Activated T-cell treated with anti-CD3 and anti-CD28 coated beads for 1 hour (primary cell): ENCODE results near the gene PRELID2.
"Not testable (repeated sequence)": the region's sequence is repeated elsewhere in the genome, so short reads cannot be mapped to it uniquely, and the experiment has no call there.

ENCODE experiments used
- DNase-seq: peaks from one replicate; pipeline ENCODE4 v3.0.0-alpha.2; 2020; ENCODE audit warnings: low read depth

PRELID2 gene

DNA sequence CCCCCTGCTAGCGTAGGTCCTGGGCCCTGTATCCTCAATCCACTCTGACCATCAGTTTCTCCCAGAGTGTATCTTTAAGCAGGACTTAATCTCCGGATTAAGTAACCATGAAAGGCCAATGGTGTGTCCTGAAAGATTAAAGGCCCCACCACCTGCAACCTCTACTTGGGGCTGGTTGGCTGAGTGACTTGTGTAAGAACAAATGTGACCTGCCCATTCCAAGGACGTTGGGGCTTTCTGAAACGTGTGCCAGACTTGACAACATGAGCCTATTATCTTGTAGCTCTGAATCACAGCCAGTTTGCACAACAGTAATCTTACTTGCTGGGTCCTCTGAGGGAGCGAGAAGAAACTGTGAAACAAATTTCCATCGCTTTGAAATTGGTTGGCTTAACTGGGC lies 3.1 kb upstream of the PRELID2 start:
- no peak for DNase-seq

DNA sequence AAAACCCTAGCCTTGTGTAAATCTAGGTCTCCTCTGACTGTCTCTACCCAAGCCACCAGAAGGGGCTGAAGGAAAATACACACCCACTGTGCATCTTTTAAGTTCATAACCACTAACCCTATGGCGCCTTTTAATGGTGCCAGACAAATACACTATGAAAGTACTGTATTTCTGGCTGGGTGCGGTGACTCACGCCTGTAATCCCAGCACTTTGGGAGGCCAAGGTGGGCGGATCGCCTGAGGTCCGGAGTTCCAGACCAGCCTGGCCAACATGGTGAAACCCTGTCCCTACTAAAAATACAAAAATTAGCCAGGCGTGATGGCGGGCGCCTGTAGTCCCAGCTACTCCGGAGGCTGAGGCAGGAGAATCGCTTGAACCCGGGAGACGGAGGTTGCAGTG lies 1.1 kb upstream of the PRELID2 start:
- DNase-seq: not testable (repeated sequence)

DNA sequence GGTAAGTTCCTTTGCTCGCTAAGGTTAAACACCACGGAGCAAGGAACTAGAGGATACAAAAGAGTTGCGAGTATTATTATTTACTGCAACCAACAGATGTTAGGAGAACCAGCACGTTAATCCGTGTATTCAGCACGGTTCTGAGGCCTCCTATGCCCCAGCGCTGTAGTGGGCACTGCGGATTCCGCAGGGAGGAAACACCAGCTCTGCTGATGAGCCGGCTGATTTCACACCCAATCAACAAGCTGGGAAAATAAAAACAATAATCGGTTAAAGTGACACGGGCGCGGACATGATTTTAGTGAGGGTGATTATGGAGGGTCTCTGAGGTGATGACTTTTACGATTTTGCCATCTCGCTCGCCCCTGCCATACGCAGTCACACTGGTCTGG lies 702 bp upstream of the PRELID2 start:
- DNase-seq: no peak

DNA sequence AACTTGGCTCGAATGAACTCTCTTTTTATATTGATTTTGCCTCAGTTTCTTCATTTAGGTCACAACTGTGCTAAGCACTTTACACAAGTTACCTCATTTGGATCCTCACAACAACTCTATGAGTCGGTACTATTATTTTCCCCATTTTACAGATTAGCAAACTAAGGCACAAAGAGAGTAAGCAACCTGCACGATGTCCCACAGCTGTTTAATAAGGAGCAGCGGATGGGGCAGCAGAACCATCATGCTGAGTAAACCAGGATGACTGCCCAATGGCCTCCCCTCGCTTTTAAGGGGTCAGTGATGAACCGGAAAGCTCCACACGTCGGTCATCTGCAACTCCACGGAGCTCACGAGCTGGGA lies 607 bp downstream of the PRELID2 start:
- DNase-seq: no peak

DNA sequence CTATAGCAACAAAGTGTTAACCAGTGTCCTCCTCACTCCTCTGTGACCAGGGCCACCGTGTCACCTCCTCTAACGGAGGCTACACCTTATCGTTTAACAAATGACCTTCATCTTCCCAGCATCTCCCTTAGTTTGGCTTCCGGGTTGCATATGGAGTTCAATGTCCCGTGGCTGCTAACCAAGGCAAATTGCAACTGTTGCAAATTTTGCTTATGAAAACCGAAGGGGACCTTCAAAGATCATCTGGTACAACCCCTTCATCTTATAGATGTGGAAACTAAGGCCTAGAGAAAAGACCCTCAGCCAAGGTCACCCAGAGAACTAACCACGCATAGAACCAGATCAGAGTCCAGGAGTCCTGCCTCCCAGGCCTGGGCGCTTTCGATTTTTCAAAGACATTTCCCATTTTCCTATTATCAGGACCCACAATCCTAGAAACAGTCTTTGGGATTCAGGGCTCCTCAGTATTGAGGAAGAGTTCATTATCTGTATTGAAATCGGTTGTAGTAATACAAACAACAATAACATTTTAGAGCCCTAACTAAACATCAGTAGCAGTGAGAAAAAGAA lies 1.4 kb downstream of the PRELID2 start:
- DNase-seq: no peak

DNA sequence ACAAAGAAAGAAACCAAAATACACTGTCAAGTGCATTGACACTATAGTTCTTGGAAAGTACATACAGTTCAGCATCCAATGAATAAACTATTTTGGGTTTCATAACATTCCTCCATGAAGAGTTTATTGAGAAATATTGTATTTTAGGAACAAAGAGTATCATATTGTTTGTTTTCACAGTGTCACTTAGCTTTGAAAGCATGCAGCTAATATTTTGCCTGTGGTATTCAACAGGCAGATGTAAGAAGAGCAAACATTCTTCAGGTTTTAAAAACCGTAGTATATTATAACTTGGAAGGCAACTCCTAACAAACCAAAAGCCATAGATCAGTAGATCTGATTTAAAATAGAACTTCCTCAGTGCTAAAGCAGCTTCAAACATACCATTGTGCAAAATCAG lies 4.5 kb downstream of the PRELID2 start:
- DNase-seq: no peak

DNA sequence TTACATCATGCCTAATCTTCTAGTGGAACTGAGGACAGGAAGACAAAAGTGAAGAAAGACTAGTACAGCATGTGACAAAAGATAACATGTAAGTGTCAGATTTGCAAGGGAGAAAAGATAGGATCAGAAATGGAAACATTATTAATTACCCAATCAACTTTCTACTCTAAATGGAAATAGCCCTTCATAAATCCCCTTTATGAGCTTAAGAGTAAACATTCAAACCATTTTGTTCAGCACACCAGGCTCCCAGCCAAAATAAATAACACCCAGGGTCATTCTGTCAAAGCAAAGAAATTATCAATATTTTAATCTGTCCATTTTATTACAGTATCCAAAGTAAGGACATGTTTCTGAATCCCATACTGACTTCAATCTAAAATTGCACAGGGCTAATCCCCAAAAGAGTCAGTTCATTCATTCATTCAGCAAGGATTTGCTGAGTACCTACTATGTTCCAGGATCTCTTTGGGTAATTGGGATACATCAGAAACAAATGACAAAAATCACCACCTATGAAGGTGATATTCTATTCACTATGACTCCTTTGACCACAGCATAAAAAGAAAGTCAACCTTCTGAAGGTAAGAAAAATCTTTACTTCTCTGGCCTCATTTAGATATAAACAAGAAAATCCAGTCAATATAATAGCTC lies 5.3 kb downstream of the PRELID2 start:
- no peak for DNase-seq

DNA sequence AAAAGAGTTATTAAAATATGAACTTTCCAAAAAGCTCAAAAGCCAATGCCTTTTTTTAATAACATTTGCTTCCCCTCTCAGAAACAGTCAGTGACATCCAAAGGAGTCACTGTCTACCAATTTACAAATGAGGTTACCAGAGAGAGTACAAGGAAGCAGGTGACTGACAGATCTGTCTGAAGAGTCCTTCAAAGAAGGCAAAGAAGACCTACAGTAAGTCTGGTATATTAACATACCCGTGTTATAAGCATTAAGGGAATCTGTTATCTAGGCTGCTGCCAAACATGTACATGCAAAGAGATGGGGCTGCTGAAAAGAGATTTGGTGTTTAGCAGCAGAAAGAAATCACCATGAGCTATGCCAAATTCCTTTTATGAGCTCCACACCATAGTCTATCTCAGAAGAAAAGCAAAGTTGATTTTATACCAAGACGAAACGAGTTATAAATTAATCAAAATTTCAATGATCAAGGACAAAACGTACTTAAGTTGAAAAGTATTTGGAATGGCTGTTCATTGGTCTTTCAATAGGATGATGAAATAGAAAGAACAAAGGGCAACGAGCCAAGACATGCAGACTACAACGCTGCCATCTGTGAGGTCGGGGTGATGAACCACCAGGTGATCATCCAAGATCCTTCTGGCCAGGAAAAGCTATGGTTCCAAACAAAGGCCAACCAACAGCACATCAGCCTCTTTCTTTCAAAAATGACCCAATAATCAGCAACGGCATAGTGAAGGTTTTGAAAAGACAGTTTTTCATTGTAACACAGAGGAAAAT lies 8.1 kb downstream of the PRELID2 start:
- DNase-seq: no peak

DNA sequence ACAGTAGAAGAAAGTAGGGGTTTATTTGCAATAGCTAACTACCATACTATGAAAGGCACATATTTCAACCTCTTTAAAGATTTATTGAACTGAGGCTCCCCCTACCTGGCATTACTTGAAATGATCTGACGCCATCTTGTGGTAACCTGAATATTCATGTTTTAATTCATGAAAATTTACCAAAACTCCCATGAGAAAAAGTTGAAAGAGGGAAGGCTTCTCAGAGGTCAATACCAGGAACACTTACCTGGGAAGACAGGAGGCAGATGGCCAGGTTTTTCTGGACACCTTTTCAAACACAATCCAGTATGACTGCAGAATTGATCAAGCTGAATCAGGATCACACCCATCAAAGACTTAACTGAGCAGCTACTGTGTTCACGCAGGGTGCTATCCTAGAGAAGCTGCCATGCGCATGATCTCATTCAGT lies 9.4 kb downstream of the PRELID2 start:
- DNase-seq: no peak

DNA sequence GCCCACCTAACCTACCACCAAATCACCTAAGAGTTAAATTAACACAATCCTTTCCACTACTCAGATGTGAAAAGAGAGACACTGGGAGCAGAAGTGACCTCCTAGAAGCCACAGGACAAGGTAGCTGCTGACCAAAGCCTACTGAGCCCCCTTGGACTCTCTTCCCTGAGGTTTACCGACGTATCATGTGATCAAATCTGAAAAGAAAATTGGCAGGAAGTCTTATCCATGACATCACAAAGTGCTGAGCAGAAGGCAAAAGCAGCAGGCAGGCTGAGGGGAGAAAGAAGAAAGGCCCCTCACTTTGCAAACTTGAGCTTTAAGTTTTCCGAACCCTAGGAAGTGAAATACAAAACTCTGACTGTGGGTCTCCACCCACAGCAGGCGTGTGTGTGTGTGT lies 11.1 kb downstream of the PRELID2 start:
- no peak for DNase-seq

DNA sequence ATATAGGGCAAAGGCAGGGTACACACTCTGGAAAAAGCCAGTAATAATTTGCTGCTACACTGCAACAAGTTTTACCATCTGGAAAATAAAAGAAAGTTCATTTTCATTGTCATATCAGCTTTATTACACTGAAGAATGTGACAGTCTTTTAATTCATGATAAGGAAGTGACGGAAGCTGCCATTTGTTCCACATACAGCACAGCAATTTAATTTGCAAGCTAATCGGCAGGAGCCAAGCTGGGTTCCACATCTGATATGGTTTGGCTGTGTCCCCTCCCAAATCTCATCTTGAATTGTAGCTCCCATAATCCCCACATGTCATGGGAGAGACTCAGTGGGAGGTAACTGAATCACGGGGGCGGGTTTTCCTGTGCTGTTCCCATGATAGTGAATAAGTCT lies 16.5 kb downstream of the PRELID2 start:
- no peak for DNase-seq

DNA sequence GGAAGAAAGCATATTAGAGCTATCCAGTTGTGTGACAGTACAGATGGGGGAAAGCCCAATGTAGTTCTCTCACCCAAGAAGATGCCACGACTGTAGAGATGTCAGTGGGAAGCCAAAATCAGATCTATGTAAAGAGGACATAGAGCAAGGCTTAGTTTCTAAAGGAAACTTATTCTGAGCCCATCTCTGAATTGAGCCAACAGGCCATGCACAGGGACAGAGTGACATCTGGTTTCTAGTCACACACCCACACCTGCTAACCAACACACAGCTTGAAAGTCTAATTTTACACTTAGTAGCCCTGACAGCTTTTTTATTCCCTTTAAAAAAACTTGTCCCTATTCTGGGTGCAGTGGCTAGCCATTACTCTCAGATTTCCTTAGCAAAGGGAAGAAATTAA lies 22.3 kb downstream of the PRELID2 start:
- no peak for DNase-seq

DNA sequence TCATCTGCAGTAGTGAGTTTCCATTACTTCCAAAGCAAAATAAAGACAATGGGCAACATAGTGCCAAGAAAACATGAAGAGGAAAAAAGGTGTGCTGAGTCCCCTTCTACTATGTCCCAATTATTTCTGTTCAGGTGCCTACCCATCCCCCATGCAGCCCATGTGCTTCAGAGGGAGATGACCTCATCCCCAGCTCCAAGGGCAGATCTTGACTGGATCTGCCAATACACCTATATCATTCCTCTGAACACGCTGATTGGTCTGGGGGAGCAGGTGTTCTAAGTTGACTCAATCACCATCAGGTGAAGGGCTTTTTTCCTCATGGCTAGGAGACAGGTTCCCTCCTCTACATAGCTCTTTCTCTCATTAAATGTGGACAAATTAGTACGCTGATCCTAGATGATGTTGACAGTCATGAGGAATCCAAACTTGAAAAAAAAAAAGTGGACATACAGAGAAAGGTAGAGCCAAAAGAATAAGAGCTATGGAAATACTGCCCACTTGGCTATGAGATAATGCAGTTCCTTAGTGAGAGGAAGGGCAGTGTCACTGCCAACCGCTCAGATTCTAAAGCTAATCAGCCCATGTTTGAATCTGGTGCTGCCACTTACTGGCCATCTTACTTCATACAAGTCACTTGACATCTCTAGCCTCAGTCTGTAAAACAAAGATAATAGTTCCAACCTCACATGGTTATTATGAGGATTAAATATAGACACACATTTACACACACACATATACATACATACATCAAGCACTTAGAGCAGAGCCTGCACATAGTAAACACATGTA lies 23.1 kb downstream of the PRELID2 start:
- no peak for DNase-seq

DNA sequence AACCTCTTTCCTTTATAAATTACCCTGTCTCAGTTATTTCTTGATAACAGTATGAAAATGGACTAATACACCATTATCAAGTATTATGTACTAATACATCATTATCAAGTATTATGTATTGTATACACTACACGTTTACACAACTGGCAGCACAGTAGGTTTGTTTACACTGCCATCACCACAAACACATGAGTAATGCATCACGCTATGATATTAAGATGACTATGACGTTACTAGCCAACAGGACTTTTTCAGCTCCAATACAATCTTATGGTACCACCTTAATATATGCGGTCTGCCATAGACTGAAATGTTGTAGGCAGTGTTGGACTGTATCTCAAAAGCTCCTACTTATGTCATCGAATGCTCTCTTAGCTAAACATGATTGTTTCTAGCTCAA lies 28.2 kb downstream of the PRELID2 start:
- DNase-seq: no peak

DNA sequence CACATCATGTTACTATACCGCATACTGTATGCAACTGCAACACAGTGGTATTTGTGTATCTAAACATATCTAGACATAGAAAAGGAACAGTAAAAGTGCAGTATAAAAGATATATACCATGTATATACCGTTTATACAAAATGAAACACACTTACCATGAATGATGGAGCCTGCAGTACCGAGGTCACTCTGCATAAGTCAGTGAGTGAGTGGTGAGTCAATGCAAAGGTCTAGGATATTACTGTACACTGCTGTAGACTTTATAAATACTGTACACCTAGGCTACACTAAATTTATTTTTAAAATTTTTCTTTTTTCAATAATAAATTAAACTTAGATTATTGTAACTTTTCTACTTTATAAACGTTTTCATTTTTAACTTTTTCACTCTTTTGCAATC lies 29.3 kb downstream of the PRELID2 start:
- no peak for DNase-seq

DNA sequence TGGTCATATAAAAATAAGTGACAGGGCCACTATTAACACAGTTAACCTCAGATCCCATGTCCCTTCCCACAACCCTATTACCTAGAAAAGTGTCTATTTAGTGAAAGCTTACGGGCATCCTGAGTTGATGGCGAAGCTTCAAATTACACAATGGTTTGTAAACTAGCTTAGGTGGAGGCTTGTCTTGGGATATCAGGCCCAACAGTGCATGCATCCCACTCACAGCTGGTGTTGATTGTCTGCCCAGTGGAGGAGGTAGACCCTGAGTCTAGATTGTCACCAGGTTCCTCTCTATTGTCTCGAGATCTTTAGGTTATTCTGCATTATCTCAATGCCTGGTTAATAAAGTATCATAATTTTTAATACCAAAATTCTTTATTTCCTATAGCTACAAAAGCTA lies 30.4 kb downstream of the PRELID2 start:
- no peak for DNase-seq

DNA sequence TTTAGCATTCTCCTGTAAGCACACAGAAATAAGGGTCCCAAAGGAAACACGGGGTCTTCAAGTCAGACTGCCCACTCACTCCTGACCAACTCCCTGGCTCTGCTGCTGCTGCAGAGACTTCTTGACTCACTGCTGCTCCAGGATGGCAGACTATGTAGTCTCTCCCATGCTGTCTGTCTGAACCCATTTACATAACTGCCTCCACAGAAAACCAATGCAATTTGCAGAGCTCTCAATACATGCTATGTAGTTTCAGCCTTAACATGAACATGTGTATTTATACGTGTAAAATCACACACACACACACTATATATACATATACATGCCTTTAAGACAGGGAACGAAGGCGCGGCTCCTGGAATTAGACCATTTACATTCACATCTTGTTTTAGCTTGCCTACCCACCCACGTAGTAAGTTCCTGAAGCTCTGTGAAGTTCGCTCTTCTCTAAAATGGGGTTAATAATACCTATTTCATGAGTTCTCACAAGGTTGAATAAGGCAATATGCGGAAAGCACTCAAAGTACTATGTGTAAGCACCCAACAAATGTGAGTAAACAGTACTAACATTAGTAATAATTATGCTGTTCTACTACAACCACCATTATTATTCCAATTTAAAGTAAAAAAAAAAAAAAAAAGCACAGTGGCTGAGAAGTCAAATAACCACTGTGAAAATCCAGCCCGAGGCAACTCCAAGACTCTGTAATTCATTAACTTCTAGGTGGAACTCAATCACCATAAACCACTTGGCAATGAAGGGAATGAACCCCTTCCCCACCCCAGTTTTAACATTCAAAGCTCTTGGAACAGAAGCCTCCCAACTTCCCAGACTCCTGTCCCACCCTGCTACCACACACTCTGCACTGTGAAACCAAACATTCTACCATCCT lies 31.8 kb downstream of the PRELID2 start:
- DNase-seq: no peak

DNA sequence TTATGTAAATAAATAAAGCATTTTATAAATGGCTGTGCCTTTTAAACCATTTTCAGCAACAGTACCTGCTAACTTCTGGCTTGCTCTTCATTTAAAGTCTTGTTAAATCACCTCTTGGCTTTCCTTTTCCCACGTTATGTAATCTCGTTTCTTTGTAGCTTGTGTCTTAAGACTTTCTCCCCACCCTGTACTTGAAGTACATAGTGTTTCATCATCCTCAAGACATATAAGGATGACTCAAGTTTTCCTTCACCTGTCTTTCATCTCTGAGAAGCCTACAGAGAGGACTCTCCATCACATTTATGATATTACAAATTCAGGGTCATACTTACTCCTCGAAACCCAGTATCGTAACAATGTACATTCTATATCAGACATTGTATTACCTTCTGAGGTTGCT lies 33.9 kb downstream of the PRELID2 start:
- DNase-seq: no peak

DNA sequence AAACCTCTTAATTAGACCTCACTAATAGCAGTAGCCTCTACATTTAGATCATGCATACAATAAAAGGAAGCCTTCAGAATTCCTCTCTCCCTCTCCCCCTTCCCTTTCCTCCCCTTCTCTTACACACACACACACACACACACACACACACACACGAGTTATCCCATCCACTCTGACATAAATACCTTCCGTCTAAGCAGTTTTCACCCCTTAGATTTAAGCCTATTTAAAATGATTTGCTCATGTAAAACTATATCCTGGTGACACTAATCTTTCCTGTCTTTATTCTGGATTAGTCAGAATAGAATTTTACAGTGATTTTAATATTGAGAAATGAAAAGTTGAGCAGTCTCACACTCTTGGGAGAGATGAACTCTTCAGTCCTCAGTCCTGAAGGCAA lies 35.0 kb downstream of the PRELID2 start:
- DNase-seq: no peak

DNA sequence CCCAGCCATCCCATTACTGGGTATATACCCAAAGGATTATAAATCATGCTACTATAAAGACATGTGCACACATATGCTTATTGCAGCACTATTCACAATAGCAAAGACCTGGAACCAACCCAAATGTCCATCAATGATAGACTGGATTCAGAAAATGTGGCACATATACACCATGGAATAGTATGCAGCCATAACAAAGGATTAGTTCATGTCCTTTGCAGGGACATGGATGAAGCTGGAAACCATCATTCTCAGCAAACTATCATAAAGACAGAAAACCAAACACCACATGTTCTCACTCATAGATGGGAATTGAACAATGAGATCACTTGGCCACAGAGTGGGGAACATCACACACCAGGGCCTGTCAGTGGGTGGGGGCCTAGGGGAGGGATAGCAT lies 36.6 kb downstream of the PRELID2 start:
- not testable (repeated sequence) for DNase-seq

DNA sequence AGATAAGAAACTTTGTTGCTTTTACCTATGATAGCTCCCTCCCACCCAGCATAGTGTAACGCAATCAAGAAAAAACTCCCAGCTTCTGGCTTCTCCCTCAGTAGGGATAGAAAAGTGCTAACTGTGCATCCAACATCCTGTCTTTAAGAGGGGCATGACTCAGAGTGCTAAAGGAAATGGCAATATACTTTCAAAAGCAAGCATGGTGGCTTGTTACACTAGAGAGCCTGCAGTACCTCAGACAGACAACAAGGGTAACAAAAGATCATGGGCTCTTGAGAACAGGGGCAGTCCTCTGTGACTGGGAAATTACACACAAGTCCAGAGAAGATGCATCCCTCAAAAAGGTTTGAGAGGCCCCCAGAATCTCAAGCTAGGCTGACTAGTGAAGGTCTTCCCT lies 37.8 kb downstream of the PRELID2 start:
- no peak for DNase-seq

DNA sequence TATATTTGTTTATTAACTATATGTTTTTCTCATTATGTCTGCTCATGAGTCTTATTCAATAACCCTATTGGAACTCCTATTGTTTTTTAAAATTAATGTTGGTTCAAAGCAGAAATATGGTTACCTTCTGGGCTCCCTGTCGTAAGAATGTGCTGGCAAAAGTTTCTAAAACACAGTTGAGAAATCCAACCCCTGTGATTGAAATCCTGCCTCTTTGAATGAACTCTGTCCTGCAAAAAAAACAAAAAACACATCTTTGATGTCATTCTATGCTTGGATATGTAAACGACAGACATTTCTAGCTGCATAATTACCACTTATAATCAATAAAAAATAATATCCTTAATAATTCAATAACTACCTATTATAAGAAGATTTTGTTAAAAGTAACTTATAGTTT lies 38.8 kb downstream of the PRELID2 start:
- DNase-seq: no peak
